Suprapubic skin (tissue), 4 donors: ENCODE measurements around the gene MEX3A.

Experiments
- CTCF ChIP-seq, 2 donors: fragments of 200-600 bp in 1 of 2; fragments of 450-650 bp in 1 of 2; sonication (generic) in 1 of 2; IDR thresholded peaks; one replicate each; pipeline ENCODE4 v1.5.1; 2016 to 2019; ENCODE audit warnings: antibody characterized with exemption in 2 of 2, mild to moderate bottlenecking in 1 of 2, moderate library complexity in 1 of 2
- POLR2A ChIP-seq, 2 donors: fragments of 450-650 bp; IDR thresholded peaks; one replicate each; pipeline ENCODE4 v1.6.1; 2017; ENCODE audit warnings: antibody characterized with exemption in 2 of 2, mild to moderate bottlenecking in 2 of 2, moderate library complexity in 2 of 2
- POLR2AphosphoS5 ChIP-seq, 3 donors: sonication (generic); formaldehyde crosslinking; IDR thresholded peaks; one replicate each; pipeline ENCODE4 v1.6.1; 2017; ENCODE audit warnings: antibody characterized with exemption in 3 of 3

- TF ChIP-seq CTCF (IDR thresholded peaks at IDR 0.05) (peak; percentile 63 to 81), POLR2A (IDR thresholded peaks at IDR 0.05) (no peak), POLR2AphosphoS5 (IDR thresholded peaks at IDR 0.05) (no peak)
Observed at GRCh38 chr1:156090840-156091188, 8.5 kb upstream of the MEX3A start.
